Renal cortical epithelial cell (primary cell): ENCODE results near the gene CACYBP. TPM values are rescaled to one million over a fixed set of nuclear protein-coding genes. Genes with fewer than 3 reads are reported as not detected.
A peak's percentile ranks its signal among the peaks of the same experiment; 100 is the strongest.

ENCODE experiments used
- DNase-seq: peaks from one replicate; pipeline ENCODE4 v3.0.0-alpha.2; 2011; ENCODE audit warnings: low read depth
- total RNA-seq: library from RNA; depleted of rRNA; stranded (reverse); fragments of >200 nt; gene quantifications from 2 replicates; pipeline ENCODE4 v1.2.3, GENCODE V29; 2014

CACYBP gene
- total RNA-seq, 1 donor from 2014 or later = 251 TPM

GRCh38 chr1:174971902-174972301 lies 27.8 kb upstream of the CACYBP start:
- no peak for DNase-seq

GRCh38 chr1:174974711-174975119 lies 25.0 kb upstream of the CACYBP start:
- DNase-seq = no peak

- DNase-seq = no peak
Observed at GRCh38 chr1:174975764-174976163, 24.0 kb upstream of the CACYBP start.

- DNase-seq = peak; percentile 65
Observed at GRCh38 chr1:174976436-174977108, 23.2 kb upstream of the CACYBP start.

- DNase-seq = peak; percentile 59
Observed at GRCh38 chr1:174982971-174983689, 16.6 kb upstream of the CACYBP start.

GRCh38 chr1:174984952-174985351 lies 14.8 kb upstream of the CACYBP start:
- DNase-seq = no peak

- DNase-seq = no peak
Observed at GRCh38 chr1:174988539-174988938, 11.2 kb upstream of the CACYBP start.

- no peak for DNase-seq
Observed at GRCh38 chr1:174988986-174989385, 10.8 kb upstream of the CACYBP start.

- DNase-seq = no peak
Observed at GRCh38 chr1:174989536-174990220, 10.1 kb upstream of the CACYBP start.

GRCh38 chr1:174990382-174990999 lies 9.3 kb upstream of the CACYBP start:
- peak; percentile 51 for DNase-seq

- no peak for DNase-seq
Observed at GRCh38 chr1:174991473-174991872, 8.3 kb upstream of the CACYBP start.

- DNase-seq = peak; percentile 37
Observed at GRCh38 chr1:174995121-174995520, 4.6 kb upstream of the CACYBP start.

GRCh38 chr1:174995916-174996315 lies 3.8 kb upstream of the CACYBP start:
- no peak for DNase-seq

- DNase-seq = peak; percentile 25
Observed at GRCh38 chr1:174996476-174996875, 3.3 kb upstream of the CACYBP start.

GRCh38 chr1:174997041-174997440 lies 2.7 kb upstream of the CACYBP start:
- no peak for DNase-seq

- DNase-seq = peak; percentile 65
Observed at GRCh38 chr1:174998569-174999215, 1.1 kb upstream of the CACYBP start.

- DNase-seq = peak; percentile 99
Observed at GRCh38 chr1:174999216-174999935, 371 bp upstream of the CACYBP start.

GRCh38 chr1:175000697-175001187 lies 995 bp downstream of the CACYBP start:
- DNase-seq = peak; percentile 38

- no peak for DNase-seq
Observed at GRCh38 chr1:175002910-175003517, 3.3 kb downstream of the CACYBP start.

- no peak for DNase-seq
Observed at GRCh38 chr1:175003521-175003920, 3.8 kb downstream of the CACYBP start.
